GM18951 (cell line): Measurements from ENCODE around the gene CD36.

Experiments used
- POLR2A ChIP-seq: IDR thresholded peaks from 4 replicates; pipeline ENCODE4 v1.6.1; 2011; ENCODE audit warnings: mild to moderate bottlenecking; ENCODE audit not compliant: insufficient read length, insufficient read depth; ENCODE audit errors: extremely low read depth
- in situ Hi-C: fragments of 300-500 bp; cut with MboI; formaldehyde crosslinking; loops from one replicate; pipeline ENCODE4 v1.12.0; 2022; ENCODE audit warnings: low sequenced_read_pairs, mixed read lengths, inconsistent platforms; ENCODE audit not compliant: unreplicated experiment

The CD36 gene

DNA sequence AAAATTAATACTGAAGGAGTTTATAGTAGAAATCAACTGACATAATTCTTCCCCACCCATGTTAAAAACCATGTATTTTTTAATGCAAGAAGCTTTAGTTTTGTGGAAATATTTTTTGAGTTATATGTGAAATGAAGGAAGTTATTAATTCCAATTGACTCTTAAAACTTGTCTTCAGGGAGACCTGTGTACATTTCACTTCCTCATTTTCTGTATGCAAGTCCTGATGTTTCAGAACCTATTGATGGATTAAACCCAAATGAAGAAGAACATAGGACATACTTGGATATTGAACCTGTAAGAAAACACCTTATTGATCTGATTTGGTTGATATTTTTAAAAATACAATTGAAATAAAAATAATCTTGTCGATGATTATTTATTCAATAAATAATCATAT lies 33.3 kb downstream of the CD36 start:
- no peak for TF ChIP-seq POLR2A
- in situ Hi-C loops, result loop anchor here (25.0 kb wide), 1 partner anchor 609 kb away; no protein-coding TSS in a partner anchor

DNA sequence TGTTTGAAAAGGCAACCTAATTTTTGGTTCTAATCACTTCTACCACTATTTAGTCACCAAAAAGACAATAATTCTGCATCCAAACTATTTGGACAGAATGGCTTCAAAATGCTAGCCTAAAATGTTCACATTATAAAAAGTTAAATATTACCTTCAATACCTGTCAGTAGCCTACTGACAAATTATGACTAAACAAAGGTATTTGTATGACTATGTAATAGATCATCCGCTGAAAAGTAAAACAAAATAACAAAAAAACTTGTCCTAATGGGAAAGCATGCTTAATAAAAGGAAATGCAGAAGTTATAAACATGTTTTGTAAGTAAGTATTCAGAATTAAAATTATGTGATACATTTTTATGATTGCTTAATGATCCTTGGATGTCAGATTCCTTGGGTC lies 36.6 kb downstream of the CD36 start:
- no peak for TF ChIP-seq POLR2A
- in situ Hi-C loops, result loop anchor here (25.0 kb wide), 1 partner anchor 787 kb away; no protein-coding TSS in a partner anchor

GRCh38 chr7:80676404-80676803 lies 38.0 kb downstream of the CD36 start:
- TF ChIP-seq POLR2A, result no peak
- in situ Hi-C loops, result loop anchor here (25.0 kb wide), 1 partner anchor 786 kb away; no protein-coding TSS in a partner anchor

DNA sequence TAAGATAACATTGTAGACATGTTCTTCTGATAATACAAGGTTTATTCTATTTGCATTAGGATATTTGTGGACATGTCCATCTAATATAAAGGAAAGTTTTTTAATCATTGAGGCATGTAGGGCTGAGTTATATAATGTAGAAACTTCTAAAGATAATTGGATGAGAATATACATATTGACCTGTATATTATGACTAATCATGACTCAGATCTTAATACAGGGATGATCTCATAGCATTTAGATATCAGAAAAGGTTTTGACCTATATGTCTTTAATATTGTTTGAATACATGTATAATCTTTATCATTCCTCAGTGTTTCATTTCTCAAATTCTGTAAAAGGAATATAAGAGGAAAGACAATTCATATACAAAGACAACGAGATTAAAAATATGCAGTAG lies 39.2 kb downstream of the CD36 start:
- in situ Hi-C loops, result loop anchor here (25.0 kb wide), 1 partner anchor 785 kb away; no protein-coding TSS in a partner anchor

DNA sequence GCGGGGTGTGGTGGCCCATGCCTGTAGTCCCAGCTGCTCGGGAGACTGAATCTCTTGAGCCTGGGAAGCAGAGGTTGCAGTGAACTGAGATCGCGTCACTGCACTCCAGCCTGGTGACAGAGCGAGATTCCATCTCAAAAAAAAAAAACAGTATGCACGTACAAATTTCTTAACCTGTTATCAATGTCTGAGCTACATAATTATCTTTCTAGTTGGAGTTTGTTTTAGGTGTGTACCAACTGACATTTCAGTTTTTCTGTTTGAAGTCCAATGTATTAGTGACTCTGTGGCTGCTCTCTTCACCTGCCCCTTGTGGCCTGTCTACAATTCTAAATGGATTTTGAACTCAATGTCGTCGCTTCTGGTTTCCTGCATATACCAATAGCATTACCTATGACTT lies 40.3 kb downstream of the CD36 start:
- in situ Hi-C loops, result loop anchor here (25.0 kb wide), 1 partner anchor 784 kb away; no protein-coding TSS in a partner anchor
- no peak for TF ChIP-seq POLR2A

More for the DNA sequence above, 39.2 kb downstream of the CD36 start:
- TF ChIP-seq POLR2A, result no peak

DNA sequence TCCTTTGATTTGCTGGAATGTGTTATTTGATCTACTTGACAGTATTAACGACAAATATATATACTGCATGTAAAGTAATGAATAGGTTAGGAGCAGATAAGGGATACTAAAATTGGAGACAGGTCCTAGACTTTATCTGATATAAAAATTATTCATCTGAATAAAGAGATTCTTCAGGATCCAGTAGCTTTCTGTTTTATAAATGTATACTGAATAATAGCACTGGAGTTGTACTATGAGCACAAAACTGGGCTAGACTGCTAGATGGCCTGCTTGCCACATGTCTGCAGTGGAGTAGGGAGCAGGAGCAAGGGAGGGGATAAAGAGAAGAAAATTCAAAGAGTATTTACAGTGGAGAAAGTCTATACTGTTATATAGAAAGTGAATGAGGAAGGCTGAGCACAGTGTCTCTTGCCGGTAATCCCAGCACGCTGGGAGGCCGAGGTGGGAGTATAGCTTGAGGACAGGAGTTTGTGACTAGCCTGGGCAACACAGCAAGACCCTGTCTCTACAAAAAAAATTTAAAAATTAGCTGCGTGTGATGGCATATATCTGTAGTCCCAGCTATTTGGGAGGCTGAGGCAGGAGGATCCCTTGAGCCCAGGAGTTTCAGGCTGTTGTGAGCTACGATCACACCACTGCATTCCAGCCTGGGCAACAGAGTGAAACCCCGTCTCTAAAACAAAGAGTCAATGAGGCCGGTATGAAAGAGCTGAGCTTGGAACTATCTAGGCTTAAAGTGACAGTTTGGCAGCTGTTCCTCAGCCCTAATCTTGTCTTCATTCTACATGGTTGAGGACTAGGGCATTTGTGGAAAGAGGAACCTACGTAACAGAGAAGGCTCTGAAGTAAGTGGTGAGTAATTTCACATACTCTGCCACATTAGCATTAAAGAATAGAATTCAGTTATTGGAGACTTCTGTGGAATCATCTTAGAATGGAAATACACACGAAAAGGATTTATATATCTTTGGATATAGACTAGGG lies 41.8 kb downstream of the CD36 start:
- in situ Hi-C loops, result loop anchor here (25.0 kb wide), 1 partner anchor 782 kb away; no protein-coding TSS in a partner anchor
- TF ChIP-seq POLR2A, result no peak

- in situ Hi-C loops, result loop anchor here (25.0 kb wide), 1 partner anchor 781 kb away; no protein-coding TSS in a partner anchor
- TF ChIP-seq POLR2A, result no peak
These were observed 42.9 kb downstream of the CD36 start for GRCh38 chr7:80681272-80681885.

DNA sequence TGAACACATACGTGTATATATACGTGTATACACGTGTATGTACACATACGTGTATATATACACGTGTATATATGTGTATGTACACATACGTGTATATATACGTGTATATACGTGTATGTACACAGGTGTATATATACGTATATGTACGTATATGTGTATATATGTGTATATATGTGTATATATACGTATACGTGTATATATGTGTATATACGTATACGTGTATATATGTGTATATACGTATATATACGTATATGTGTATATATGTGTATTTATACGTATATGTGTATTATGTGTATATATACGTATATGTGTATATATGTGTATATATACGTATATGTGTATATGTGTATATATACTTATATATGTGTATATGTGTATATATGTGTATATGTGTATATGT lies 44.3 kb downstream of the CD36 start:
- TF ChIP-seq POLR2A, result no peak
- in situ Hi-C loops, result loop anchor here (25.0 kb wide), 1 partner anchor 780 kb away; no protein-coding TSS in a partner anchor

- no peak for TF ChIP-seq POLR2A
- in situ Hi-C loops, result loop anchor here (25.0 kb wide), 1 partner anchor 776 kb away; no protein-coding TSS in a partner anchor
These were observed 48.1 kb downstream of the CD36 start for GRCh38 chr7:80686576-80686975.

DNA sequence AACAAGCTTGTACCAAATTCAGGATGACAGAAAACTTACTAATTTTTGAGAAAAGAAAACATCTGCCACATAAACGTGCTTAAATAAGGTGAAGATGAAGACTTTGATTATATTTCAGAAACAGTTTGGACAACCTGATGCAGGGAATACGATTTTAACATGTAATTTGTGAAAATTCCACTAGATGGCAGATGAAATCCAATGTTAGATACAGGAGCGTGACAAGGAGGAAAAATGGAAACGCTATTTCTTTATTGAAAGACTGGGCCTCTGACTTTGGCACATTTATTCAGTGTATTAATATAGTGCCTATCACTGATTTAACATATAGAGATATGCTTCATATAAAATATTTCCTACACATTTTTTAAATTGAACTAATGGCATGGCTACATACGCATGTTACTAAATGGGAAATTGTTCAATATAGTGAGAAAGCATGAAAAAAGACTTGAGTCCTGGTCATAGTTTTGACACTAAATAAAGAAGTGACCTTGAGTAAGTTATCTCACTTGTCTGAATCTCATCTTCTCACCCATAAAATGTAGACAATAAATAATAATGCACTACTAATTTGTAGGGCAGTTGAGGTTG lies 60.7 kb downstream of the CD36 start:
- no peak for TF ChIP-seq POLR2A
- in situ Hi-C loops, result loop anchor here (25.0 kb wide), 1 partner anchor 763 kb away; no protein-coding TSS in a partner anchor

GRCh38 chr7:80699721-80700256 lies 61.3 kb downstream of the CD36 start:
- TF ChIP-seq POLR2A, result no peak
- in situ Hi-C loops, result loop anchor here (25.0 kb wide), 1 partner anchor 763 kb away; no protein-coding TSS in a partner anchor

DNA sequence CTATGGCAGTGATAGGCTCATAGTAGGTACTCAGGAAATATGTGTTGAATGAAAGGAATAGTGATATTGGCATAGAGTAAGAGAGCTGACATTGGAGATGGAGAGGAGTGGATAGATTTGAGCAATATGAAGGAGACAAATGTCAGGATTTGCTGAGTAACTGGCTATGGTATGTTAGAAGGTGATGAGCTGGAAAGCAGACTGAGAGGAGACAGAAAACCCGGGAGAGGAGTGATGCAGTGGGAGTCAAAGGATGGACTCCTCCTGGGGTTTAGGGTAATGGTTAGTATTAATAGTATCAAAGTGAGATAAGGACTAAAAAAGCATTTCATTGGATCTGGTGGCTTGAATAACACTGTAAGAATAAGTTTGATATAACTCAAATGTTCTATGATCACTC lies 64.8 kb downstream of the CD36 start:
- no peak for TF ChIP-seq POLR2A
- in situ Hi-C loops, result no loop called here
